ENCODE results near the gene MGST1.

DNA sequence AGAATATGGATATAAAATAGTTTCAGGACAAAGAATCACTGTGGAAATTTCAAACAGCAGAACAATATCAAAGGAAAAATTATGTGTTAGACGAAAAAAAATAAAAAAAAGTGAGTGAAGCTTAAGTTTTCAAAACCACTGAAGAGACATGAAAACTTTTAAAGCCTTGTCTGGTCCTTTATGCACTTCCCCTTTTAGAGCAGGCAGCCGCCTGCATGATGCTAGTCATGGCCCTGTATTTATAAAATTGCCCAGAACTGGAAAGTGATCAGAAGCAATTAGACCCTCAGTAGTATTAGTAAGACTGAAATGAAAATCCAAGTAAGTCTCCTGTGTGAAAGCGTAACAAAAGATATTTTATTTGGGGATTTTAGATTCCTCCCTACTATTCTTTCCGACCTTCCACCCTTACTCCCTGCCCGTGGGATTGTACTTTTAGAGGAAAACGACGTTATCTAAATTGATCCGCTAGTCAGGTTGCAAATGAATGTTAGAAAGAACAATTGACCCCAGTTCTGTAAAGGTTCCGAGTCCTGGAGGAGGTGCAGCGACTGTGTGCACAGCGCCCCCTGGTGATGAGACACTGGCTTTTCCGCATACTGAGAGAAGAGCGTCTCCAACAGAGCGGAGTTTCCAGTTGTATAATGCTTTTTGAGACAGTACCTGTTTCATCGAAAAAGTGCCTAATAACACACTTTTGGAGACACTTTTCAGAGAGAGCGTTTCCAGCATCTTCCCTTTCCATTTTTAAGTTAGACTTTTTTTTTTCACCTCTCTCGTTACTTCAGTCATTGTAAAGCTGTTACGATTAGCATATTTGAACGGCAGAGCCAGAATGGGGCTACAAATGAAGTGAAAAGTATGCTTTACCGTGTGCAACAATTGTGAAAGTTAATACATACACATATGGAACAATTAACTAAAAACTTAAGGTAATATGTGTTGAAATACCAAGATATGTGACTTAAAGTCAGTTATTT is 12.4 kb downstream of the MGST1 start:
- TF ChIP-seq, protein P1, sequence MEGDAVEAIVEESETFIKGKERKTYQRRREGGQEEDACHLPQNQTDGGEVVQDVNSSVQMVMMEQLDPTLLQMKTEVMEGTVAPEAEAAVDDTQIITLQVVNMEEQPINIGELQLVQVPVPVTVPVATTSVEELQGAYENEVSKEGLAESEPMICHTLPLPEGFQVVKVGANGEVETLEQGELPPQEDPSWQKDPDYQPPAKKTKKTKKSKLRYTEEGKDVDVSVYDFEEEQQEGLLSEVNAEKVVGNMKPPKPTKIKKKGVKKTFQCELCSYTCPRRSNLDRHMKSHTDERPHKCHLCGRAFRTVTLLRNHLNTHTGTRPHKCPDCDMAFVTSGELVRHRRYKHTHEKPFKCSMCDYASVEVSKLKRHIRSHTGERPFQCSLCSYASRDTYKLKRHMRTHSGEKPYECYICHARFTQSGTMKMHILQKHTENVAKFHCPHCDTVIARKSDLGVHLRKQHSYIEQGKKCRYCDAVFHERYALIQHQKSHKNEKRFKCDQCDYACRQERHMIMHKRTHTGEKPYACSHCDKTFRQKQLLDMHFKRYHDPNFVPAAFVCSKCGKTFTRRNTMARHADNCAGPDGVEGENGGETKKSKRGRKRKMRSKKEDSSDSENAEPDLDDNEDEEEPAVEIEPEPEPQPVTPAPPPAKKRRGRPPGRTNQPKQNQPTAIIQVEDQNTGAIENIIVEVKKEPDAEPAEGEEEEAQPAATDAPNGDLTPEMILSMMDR (IDR thresholded peaks at IDR 0.05): no peak
- TF ChIP-seq POLR2A (IDR thresholded peaks at IDR 0.05): no peak

Measured in ovary (tissue), 3 donors.